GM18498 (cell line): ENCODE results near the gene BRSK2.
"Not testable (repeated sequence)": the region's sequence is repeated elsewhere in the genome, so short reads cannot be mapped to it uniquely, and the experiment has no call there.

ENCODE experiments used
- ATAC-seq: cut with Tn5 transposase; IDR thresholded peaks from one replicate; pipeline ENCODE4 v1.9.1; 2021; ENCODE audit warnings: mild to moderate bottlenecking, moderate library complexity; ENCODE audit not compliant: unreplicated experiment

The BRSK2 gene

GRCh38 chr11:1509626-1510255 is 120.0 kb downstream of the BRSK2 start:
- no peak for ATAC-seq

GRCh38 chr11:1510351-1510750 is 120.6 kb downstream of the BRSK2 start:
- not testable (repeated sequence) for ATAC-seq

DNA sequence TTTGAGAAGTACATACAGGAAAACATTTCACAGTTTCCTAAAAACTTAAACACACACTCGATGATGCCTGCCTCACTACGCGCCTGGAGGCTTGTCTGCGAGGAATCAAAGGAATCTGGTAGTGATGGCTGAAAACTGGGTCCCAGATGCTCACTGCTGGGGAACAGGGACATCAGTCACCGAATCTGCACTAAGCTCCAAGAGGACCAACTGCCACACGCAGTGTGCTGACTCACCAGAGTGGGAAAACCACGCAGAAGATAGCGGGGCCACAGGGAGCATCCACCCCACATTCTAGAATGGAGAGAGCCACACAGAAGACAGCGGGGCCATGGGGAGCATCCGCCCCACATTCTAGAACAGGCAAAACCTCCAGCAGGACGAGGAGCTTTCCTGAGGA is 121.2 kb downstream of the BRSK2 start:
- ATAC-seq = no peak

DNA sequence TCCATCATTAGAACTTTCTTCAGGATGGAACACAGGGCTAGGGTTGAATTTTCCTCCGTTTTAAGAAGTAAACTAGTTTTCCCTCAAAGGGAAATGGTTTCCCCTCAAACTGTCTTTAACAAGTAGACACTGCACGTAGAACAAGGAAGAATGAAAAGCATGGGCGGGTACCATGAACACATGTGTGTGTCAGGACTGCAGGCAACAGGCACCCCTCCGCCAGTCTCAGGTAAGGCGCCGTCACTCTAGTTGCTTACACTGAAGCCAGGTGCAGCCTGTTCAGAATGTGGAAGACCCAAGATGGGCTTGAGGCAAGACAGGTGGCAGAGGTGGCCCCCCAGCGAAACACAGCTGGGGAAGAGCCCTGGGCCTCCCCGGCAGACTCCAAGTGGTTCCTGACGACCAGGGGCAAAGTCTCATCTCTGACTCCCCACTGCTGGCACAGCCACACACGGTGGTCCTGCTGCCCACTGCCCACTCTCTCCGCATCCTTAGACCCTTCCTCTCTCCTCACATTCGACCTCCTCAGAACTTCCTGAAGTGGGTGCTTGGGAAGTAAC is 122.3 kb downstream of the BRSK2 start:
- no peak for ATAC-seq
